Measurements from ENCODE around the gene CLEC7A. TPM values are rescaled to one million over a fixed set of nuclear protein-coding genes. Genes with fewer than 3 reads are reported as not detected.

CLEC7A gene
- total RNA-seq, 1 experiment from 2014 or later = not detected

GRCh38 chr12:10102322-10102721, 27.7 kb downstream of the CLEC7A start:
- TF ChIP-seq REST (IDR thresholded peaks at IDR 0.05; ENCODE audit: insufficient read depth in 1 of 2, low read depth in 2 of 2, low read length in 1 of 2) (no peak), POLR2AphosphoS5 (IDR thresholded peaks at IDR 0.05; ENCODE audit: low read depth, low read length) (no peak), CTCF (IDR thresholded peaks at IDR 0.05) (no peak), TCF7L2 (IDR thresholded peaks at IDR 0.05; ENCODE audit: low read depth, low read length) (no peak), SIN3A (IDR thresholded peaks at IDR 0.05; ENCODE audit: borderline replicate concordance, insufficient read depth, low read depth, low read length) (no peak)
- CTCF ChIA-PET = interaction anchor here (0.5 kb wide), 1 partner anchor 40 kb away, joined by 4 read pairs; no protein-coding TSS in a partner anchor

DNA sequence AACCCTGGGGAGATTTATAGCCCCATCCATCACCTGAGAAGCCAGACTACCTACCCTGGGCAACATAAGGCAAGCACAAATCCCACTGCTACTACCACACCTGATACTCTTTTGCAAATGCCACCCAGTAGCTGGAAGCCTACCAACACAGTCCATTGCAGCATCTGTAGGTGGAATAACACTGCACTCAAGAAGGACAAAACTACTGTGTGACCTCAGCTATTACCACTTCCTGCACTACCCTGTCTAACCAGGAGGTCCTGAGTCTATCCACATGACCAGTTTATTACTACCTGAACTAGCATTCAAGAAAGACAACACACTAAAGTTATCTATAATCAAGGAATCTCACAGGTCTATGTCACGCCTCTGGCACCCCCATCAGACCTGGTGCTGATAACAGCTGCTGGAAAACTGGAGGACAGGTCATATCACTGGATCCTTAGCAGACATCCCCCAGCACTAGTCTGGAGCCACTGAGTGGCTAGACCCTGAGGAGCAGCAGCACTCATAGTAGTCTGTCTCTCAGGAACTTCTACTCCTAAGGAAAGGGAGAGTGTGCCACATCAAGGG, 28.3 kb downstream of the CLEC7A start:
- Histone ChIP-seq H3K27ac (ENCODE audit: low read length) (peak overlapping the region; percentile 75), H3K27me3 (ENCODE audit: control insufficient read depth, insufficient read depth, low read length) (no peaks in the 10 kb centered on the region), H3K4me3 (ENCODE audit: low read depth in 2 of 2, low read length in 2 of 2) (no peak overlapping the region), H3K4me1 (ENCODE audit: control insufficient read depth, insufficient read depth, low read length) (peaks cover 17% of the 10 kb centered on the region), H3K36me3 (ENCODE audit: control insufficient read depth, insufficient read depth, low read length) (no peaks in the 10 kb centered on the region), H3K9me3 (ENCODE audit: control insufficient read depth, insufficient read depth, low read depth, low read length) (no peaks in the 10 kb centered on the region)
- ATAC-seq (peak; percentile 62), DNase-seq (ENCODE audit: low read depth, low spot score) (no peak)
- no peak for TF ChIP-seq REST (IDR thresholded peaks at IDR 0.05; ENCODE audit: insufficient read depth in 1 of 2, low read depth in 2 of 2, low read length in 1 of 2)
- no peak for TF ChIP-seq POLR2AphosphoS5 (IDR thresholded peaks at IDR 0.05; ENCODE audit: low read depth, low read length)
- TF ChIP-seq TCF7L2 (IDR thresholded peaks at IDR 0.05; ENCODE audit: low read depth, low read length) = no peak
- TF ChIP-seq SIN3A (IDR thresholded peaks at IDR 0.05; ENCODE audit: borderline replicate concordance, insufficient read depth, low read depth, low read length) = no peak
- no peak for TF ChIP-seq CTCF (IDR thresholded peaks at IDR 0.05)
- ChIA-PET CTCF (interaction anchor here (1.3 kb wide), 1 partner anchor 92 kb away, joined by 3 read pairs; no protein-coding TSS in a partner anchor), POLR2A (no interaction called here)
- intact Hi-C loops (cut with micrococcal nuclease; ENCODE audit: unreplicated experiment) = no loop called here
- BruUV-seq (replicated peaks) = no TSS peak
- in situ Hi-C loops (cut with HindIII; ENCODE audit: low pct_unique_long_range_greater_than_20kb, low sequenced_read_pairs) = no loop called here

More at GRCh38 chr12:10102322-10102721, 27.7 kb downstream of the CLEC7A start:
- DNase-seq (ENCODE audit: low read depth, low spot score) = no peak
- ATAC-seq = no peak
- Histone ChIP-seq H3K4me1 (ENCODE audit: control insufficient read depth, insufficient read depth, low read length) (peaks cover 17% of the 10 kb centered on the region), H3K36me3 (ENCODE audit: control insufficient read depth, insufficient read depth, low read length) (no peaks in the 10 kb centered on the region), H3K27ac (ENCODE audit: low read length) (peak overlapping the region; percentile 75), H3K9me3 (ENCODE audit: control insufficient read depth, insufficient read depth, low read depth, low read length) (no peaks in the 10 kb centered on the region), H3K4me3 (ENCODE audit: low read depth in 2 of 2, low read length in 2 of 2) (no peak overlapping the region), H3K27me3 (ENCODE audit: control insufficient read depth, insufficient read depth, low read length) (no peaks in the 10 kb centered on the region)
- in situ Hi-C loops (cut with HindIII; ENCODE audit: low pct_unique_long_range_greater_than_20kb, low sequenced_read_pairs) (no loop called here), intact Hi-C loops (cut with micrococcal nuclease; ENCODE audit: unreplicated experiment) (no loop called here)
- BruUV-seq (replicated peaks) = no TSS peak
- POLR2A ChIA-PET = interaction anchor here (0.6 kb wide), 1 partner anchor 87 kb away, joined by 11 read pairs; no protein-coding TSS in a partner anchor

All from Panc1 (cell line).